A549 (cell line): Measurements from ENCODE around the gene DLX4.

Source experiments
- CBX8 ChIP-seq: fragments of 200-600 bp; sonication (generic); IDR thresholded peaks from 2 replicates; pipeline ENCODE4 v1.6.1; 2016
- CHD2 ChIP-seq: fragments of 150-350 bp; IDR thresholded peaks from 2 replicates; pipeline ENCODE4 v1.6.1; 2014; ENCODE audit warnings: low read length; ENCODE audit not compliant: partially characterized antibody
- CTCF ChIP-seq: fragments of >200 bp; sonication (Bioruptor Twin); formaldehyde crosslinking; IDR thresholded peaks from 3 replicates; pipeline ENCODE4 v1.5.1; 2016
- ESRRA ChIP-seq: fragments of 150-350 bp; IDR thresholded peaks from 2 replicates; pipeline ENCODE4 v1.6.1; 2014; ENCODE audit warnings: mild to moderate bottlenecking, low read length, borderline replicate concordance
- TF ChIP-seq, protein P1 (sequence below): IDR thresholded peaks from 2 replicates; pipeline ENCODE4 v1.6.1; 2012

DNA sequence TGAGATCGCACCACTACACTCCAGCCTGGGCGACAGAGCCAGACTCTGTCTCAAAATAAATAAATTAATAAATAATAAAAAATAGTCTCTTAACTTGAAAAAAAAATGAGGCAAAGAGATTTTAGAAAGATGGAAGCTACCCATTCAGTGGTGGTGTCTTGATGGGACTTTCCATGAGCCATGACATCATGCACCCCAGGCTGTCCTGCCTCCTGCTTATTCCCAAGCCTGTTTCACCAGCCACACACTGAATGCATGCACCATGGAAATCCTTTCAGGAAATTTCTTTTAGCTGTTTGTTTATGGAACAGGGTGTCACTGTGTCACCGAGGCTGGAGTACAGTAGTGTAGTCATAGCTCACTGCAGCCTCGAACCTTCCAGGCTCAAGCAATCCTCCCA is 34.9 kb downstream of the DLX4 start:
- TF ChIP-seq CHD2, result no peak
- TF ChIP-seq, protein P1, sequence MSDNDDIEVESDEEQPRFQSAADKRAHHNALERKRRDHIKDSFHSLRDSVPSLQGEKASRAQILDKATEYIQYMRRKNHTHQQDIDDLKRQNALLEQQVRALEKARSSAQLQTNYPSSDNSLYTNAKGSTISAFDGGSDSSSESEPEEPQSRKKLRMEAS, result no peak
- TF ChIP-seq CTCF, result no peak
- no peak for TF ChIP-seq CBX8
- TF ChIP-seq ESRRA, result no peak
